Non-pigmented ciliary epithelial cell (primary cell): ENCODE measurements around the gene CXCL11.
"Not testable (repeated sequence)": the region's sequence is repeated elsewhere in the genome, so short reads cannot be mapped to it uniquely, and the experiment has no call there.

ENCODE experiments used
- DNase-seq: peaks from one replicate; pipeline ENCODE4 v3.0.0-alpha.2; 2010; ENCODE audit warnings: low read depth

CXCL11 gene

DNA sequence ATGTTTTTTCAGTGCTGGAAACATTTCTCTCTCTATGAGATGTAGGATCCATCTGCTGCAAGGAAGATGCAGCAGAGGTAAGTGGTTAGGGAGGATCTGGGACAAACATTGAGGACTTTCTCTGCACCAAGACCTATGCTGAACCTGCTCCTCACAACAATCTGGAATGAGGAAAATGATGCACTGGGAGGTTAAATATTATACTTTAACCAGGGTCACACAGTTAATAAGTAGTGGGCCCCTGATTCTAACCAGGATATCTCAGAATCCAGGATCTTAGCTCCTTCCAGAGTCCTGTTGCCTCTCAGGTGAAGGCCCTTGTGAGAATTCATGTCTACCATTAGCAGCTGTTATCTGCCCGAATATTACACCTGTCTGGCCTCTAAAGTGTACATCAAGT, 35.6 kb downstream of the CXCL11 start:
- no peak for DNase-seq

DNA sequence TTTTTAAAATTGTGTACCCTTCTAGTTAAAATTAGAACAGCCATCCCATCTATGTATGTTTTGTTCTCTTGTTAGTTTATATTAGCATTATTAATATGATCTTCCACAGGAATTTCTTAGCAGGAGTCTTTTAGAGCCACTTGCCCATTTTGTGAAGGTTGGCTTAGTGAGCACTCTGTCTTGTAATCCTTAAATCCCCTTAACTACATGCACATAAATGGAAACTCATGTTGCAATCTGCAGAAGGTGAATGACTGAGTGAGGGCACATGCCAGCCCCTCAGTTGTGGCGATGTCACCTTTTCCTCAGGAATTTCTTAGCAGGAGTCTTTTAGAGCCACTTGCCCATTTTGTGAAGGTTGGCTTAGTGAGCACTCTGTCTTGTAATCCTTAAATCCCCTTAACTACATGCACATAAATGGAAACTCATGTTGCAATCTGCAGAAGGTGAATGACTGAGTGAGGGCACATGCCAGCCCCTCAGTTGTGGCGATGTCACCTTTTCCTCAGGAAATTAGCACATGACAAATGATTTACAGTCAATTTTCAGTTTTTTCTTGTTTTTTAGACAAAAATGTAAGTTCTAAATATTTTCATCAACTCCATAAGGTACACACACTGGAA, 37.2 kb downstream of the CXCL11 start:
- not testable (repeated sequence) for DNase-seq

DNA sequence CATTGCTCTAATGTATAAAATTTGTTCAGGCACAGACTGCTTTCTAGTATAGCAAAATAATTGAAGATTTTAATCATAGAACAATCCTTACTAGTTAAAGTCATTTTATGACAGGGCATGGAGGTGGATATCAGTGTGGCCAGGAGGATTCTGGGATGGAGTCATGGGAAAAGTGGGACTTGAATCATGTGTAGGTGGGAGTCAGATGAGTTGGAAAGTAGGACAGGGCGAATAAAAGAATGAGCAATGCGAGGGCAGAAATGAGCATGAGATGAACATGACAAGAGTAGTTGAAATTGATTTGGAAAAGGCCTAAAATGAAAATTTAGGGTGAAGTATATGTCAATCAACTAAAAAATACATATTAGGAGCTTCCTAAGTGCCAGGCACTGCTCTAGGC, 37.9 kb downstream of the CXCL11 start:
- no peak for DNase-seq

DNA sequence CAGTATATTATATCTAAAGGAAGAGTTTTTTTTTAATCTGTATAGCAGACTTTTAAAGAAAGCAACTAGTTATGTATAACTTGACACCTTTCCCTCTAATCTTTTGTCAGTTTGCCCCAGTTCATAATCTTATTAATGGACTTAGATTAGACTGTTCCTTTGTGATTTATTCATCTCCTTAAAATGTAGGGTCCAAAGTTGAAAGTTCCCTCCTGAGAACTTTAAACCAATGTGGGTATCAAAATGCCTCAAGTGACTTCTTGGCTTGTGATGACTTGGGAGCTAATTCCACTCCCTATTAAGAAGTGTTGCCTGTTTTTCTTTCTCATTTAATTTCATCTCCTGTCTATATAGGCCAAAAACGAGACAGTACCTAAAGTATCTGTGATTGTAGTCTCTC, 38.8 kb downstream of the CXCL11 start:
- DNase-seq, result no peak

DNA sequence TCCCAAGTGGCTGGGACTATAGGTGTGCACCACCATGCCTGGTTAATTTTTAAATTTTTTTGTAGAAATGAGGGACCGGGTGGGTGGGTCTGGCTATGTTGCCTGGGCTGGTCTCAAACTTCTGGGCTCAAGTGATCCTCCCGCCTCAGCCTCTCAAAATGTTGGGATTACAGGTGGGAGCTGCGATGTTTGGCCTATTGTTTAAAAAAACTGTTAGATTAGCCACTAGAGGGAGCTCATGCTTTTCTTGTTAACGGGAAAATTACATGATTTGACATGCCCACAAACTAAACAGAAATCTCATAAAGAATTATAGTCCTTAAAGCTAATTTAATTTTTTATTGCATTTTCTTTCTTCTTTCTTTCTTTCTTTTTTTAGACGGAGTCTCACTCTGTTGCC, 40.1 kb downstream of the CXCL11 start:
- peak; percentile 23 for DNase-seq

DNA sequence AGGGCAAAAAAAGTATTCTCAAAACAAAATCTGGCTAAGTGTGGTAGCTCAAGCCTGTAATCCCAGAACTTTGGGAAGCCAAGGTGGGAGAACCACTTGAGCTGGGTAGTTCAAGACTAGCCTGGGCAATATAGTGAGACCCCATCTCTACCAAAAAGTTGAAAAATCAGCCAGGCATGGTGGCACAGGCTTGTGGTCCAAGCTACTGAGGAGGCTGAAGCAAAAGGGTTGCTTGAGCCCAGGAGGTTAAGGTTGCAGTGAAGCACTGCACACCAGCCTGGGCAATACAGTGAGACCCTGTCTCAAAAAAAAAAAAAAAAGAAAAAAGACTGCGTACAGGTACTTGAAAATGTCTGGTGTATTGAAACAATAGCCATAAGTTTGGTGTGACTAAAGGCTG, 43.4 kb downstream of the CXCL11 start:
- DNase-seq, result no peak

DNA sequence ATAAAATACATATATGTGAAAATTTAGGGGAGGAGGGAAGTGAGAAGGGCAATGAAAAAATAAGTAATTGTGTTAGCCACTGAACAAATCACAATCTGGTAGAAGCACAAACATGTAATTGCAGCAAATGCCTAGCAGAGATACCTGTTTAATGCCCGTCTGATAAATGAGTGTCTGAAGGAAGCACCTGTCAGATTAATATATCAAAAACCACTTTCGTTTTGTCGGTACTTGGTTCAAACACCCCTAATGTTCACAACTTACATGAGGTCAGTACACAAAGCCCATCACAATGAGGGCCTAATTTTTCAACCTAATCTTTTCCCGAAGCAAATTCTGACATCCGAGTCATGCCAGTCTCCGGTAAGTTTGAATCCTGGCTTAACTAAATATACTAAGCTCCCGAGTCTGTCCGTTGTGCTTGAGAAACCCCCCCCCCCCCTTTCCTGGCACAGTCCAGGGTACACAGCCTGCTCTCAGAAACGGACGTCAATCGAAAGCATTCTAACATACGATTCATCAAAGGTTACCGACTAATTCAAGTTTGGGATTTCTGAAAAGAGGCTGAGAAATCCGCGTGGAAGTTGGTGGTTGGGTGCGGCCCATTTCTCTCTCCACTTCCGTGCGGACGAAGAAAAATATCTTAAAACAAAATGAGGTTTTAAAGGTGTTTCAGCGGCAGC, 45.9 kb downstream of the CXCL11 start:
- no peak for DNase-seq

DNA sequence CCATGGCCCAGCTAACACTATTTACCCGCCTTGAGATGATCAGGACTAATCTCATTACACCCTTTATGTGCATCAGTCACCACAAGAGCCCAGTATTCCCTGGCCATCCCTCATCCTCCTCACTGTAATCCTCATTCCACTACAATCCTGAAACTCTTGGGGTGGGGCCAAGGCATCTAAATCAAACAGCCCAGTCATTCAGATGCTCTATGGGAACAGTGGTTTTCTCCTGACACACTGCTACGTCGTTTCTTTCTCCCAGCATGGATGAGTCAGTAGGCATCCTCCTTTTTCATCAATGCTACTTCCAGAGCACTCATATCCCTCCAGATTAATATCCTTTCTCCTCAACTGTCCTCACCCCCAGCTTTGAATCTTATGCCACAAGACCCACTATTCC, 50.8 kb downstream of the CXCL11 start:
- DNase-seq, result peak; percentile 79
